GM12878 (cell line): ENCODE results near the gene IFNL2. TPM values are rescaled to one million over a fixed set of nuclear protein-coding genes. Genes with fewer than 3 reads are reported as not detected.

Experiments used
- ATAC-seq: fragments of 200-7000 bp; cut with Tn5 transposase; 3 replicates; pipeline ENCODE4 v1.9.1; 2020; ENCODE audit warnings: mild to moderate bottlenecking, moderate library complexity
- BruUV-seq: library from RNA; stranded (reverse); fragments of 400-500 nt; replicated peaks from 2 replicates; lab custom pipeline; 2021; lab: Mats Ljungman, UMichigan
- CTCF ChIA-PET: fragments of 300-600 bp; sonication (Branson Sonifier 250); formaldehyde crosslinking; extraction: SDS; loops from one replicate; lab custom pipeline; 2021; ENCODE audit warnings: inconsistent platforms; lab: Yijun Ruan, JAX
- POLR2A ChIA-PET: fragments of 350-600 bp; formaldehyde crosslinking; extraction: SDS; loops from one replicate; lab custom pipeline; 2021; ENCODE audit warnings: inconsistent platforms; lab: Charles Lee
- RAD21 ChIA-PET: fragments of 300-600 bp; sonication (Branson Sonifier 250); formaldehyde crosslinking; loops from one replicate; lab custom pipeline; 2023; ENCODE audit warnings: antibody characterized with exemption; ENCODE audit not compliant: unreplicated experiment; lab: Charles Lee
- SMC1A ChIA-PET: fragments of 300-600 bp; sonication (Branson Sonifier 250); formaldehyde crosslinking; loops from one replicate; lab custom pipeline; 2023; ENCODE audit not compliant: unreplicated experiment, uncharacterized antibody; lab: Charles Lee
- DNase-seq: peaks from one replicate; pipeline ENCODE4 v3.0.0-alpha.2; 2011; ENCODE audit warnings: low read depth, low spot score
- FAIRE-seq: peaks from 3 replicates; lab custom pipeline; 2011; peaks lifted over from hg19 to GRCh38; lab: Jason Lieb, UNC
- H2AFZ ChIP-seq: 2 replicates; pipeline ENCODE4 v1.6.0; 2011; ENCODE audit warnings: low read depth, low read length, control low read depth; ENCODE audit not compliant: control insufficient read depth
- H3K27ac ChIP-seq: 2 replicates; pipeline ENCODE4 v1.5.1; 2011; ENCODE audit warnings: control low read depth; ENCODE audit not compliant: control insufficient read depth, insufficient read depth
- H3K27me3 ChIP-seq, 2 experiments: replicated peaks in 1 of 2; 2 replicates each; pipeline versions ENCODE4 v1.6.0 to v1.6.1; 2011; ENCODE audit warnings: low read length in 1 of 2; ENCODE audit not compliant: control insufficient read depth in 2 of 2, insufficient read depth in 2 of 2
- H3K36me3 ChIP-seq, 2 experiments: 2 replicates each; pipeline ENCODE4 v1.5.1; 2011; ENCODE audit warnings: low read length in 1 of 2; ENCODE audit not compliant: control insufficient read depth in 2 of 2, insufficient read depth in 2 of 2
- H3K4me1 ChIP-seq: 2 replicates; pipeline ENCODE4 v1.6.1; 2011; ENCODE audit warnings: mild to moderate bottlenecking, low read length, moderate library complexity, mixed read lengths; ENCODE audit not compliant: control insufficient read depth, insufficient read depth
- H3K4me2 ChIP-seq: 2 replicates; pipeline ENCODE4 v1.6.0; 2011; ENCODE audit warnings: control low read depth; ENCODE audit not compliant: control insufficient read depth, insufficient read depth
- H3K4me3 ChIP-seq: fragments of 200-600 bp; sonication (generic); 2 replicates; pipeline ENCODE4 v1.5.1; 2016
- H3K79me2 ChIP-seq: 2 replicates; pipeline ENCODE4 v1.6.0; 2011; ENCODE audit warnings: low read length; ENCODE audit not compliant: control insufficient read depth, insufficient read depth
- H3K9ac ChIP-seq: 2 replicates; pipeline ENCODE4 v1.8.0; 2011; ENCODE audit warnings: low read length, control low read depth, mixed read lengths; ENCODE audit not compliant: control insufficient read depth, insufficient read depth
- H3K9me3 ChIP-seq: replicated peaks from 3 replicates; pipeline ENCODE4 v1.5.1; 2011; ENCODE audit warnings: mild to moderate bottlenecking, low read length; ENCODE audit not compliant: control insufficient read depth, insufficient read depth
- H4K20me1 ChIP-seq: 2 replicates; pipeline ENCODE4 v1.6.0; 2011; ENCODE audit not compliant: control insufficient read depth, insufficient read depth
- ASH2L ChIP-seq: fragments of 300-600, 200-600 bp; sonication (generic); IDR thresholded peaks from 2 replicates; pipeline ENCODE4 v1.6.1; 2017; ENCODE audit warnings: low read depth, mild to moderate bottlenecking, borderline replicate concordance
- EGR1 ChIP-seq, 2 experiments: IDR thresholded peaks; 1 replicate in 1 of 2; 2 replicates in 1 of 2; pipeline ENCODE4 v1.6.1; 2011 to 2012; ENCODE audit warnings: low read depth in 2 of 2, low read length in 2 of 2, borderline replicate concordance in 1 of 2, mild to moderate bottlenecking in 1 of 2, moderate library complexity in 1 of 2
- EZH2 ChIP-seq: IDR thresholded peaks from 2 replicates; pipeline ENCODE4 v1.6.1; 2012; ENCODE audit warnings: low read depth, mild to moderate bottlenecking, control low read depth, inconsistent platforms, low read length, borderline replicate concordance; ENCODE audit not compliant: control insufficient read depth
- MAX ChIP-seq: IDR thresholded peaks from 2 replicates; pipeline ENCODE4 v1.6.1; 2012; ENCODE audit warnings: low read depth, low read length, improper control_type of control experiment
- MTA2 ChIP-seq: fragments of 450-650 bp; IDR thresholded peaks from 2 replicates; pipeline ENCODE4 v1.6.1; 2016; ENCODE audit warnings: low read depth, mild to moderate bottlenecking, moderate library complexity
- REST ChIP-seq: IDR thresholded peaks from 2 replicates; pipeline ENCODE4 v1.6.1; 2012; ENCODE audit warnings: mild to moderate bottlenecking, low read depth, low read length
- SMAD1 ChIP-seq: fragments of 450-650 bp; IDR thresholded peaks from 2 replicates; pipeline ENCODE4 v1.6.1; 2018; ENCODE audit warnings: mild to moderate bottlenecking, low read depth; ENCODE audit not compliant: partially characterized antibody
- SREBF1 ChIP-seq: IDR thresholded peaks from 2 replicates; pipeline ENCODE4 v1.6.1; 2012; ENCODE audit warnings: mild to moderate bottlenecking, low read length
- ZBTB40 ChIP-seq: fragments of 450-650 bp; IDR thresholded peaks from 2 replicates; pipeline ENCODE4 v1.6.1; 2016; ENCODE audit warnings: mild to moderate bottlenecking, moderate library complexity, borderline replicate concordance
- WGBS: methylation state at CpG from one replicate; pipeline ENCODE4 v1.1.6; 2016; ENCODE audit warnings: low lambda C conversion rate; ENCODE audit not compliant: insufficient replicate concordance, insufficient coverage; ENCODE audit errors: missing lambda C conversion rate; 5-methylcytosine and 5-hydroxymethylcytosine counted together
- in situ Hi-C: fragments of 300-500 bp; cut with MboI; formaldehyde crosslinking; loops from 9 replicates; pipeline ENCODE4 v1.14.3; 2018; ENCODE audit warnings: mixed read lengths
- intact Hi-C: fragments of 100-400 bp; cut with micrococcal nuclease; formaldehyde crosslinking; loops from one replicate; pipeline ENCODE4 v1.14.2; 2022; ENCODE audit not compliant: unreplicated experiment
- polyA plus RNA-seq, 11 experiments: library from polyadenylated mRNA; depleted of rRNA in 4 of 11; unstranded in 6 of 11; stranded (reverse) in 5 of 11; fragments of >200 nt; fragmentation: Nextera tagmentation in 4 of 11; fragmentation: Illumina TruSeq in 1 of 11; extraction: Ambion mirVana in 4 of 11; extraction: Trizol in 1 of 11; gene quantifications; 1 replicate in 1 of 11; 2 replicates in 10 of 11; pipeline versions ENCODE4 v1.2.1 to v1.2.3, GENCODE V29; 2011 to 2016; ENCODE audit warnings: inconsistent platforms in 2 of 11, missing spikeins in 2 of 11, low read depth in 1 of 11
- total RNA-seq, 4 experiments: library from RNA; depleted of rRNA in 3 of 4; stranded (reverse); fragments of >200 nt in 3 of 4; fragmentation: Illumina TruSeq in 1 of 4; extraction: Trizol in 1 of 4; gene quantifications; 2 replicates each; pipeline versions ENCODE4 v1.2.1 to v1.2.3, GENCODE V29; 2013 to 2021

The IFNL2 gene
- total and polyA plus RNA-seq, 10 of the 15 experiments (the other 5 are each of a cell fraction or from before 2014, with no cell fraction given): 0.24 TPM; not detected in 9

- TF ChIP-seq EGR1 (IDR thresholded peaks at IDR 0.05; ENCODE audit: borderline replicate concordance in 1 of 2, low read depth in 2 of 2, low read length in 2 of 2) (no peak), SMAD1 (no peak), SREBF1 (no peak), MAX (no peak)
These were observed 9.4 kb downstream of the IFNL2 start (continued) for GRCh38 chr19:39277598-39277997.

DNA sequence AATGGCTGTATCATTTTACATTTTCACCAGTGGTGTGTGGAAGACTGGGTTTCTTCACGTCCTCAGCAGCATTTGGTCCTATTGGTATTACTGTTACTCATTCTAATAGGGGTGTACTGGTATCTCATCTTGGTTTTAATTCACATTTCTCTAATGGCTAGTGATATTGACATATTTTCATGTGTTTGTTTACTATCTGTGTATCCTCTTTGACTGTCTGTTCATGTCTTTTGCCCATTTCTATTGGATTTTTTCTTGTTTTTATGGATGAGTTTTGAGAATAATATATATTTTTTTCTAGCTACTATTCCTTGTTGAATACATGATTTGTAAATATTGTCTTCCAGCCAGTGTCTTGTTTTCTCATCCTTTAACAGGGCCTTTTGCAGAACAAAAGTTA lies 13.8 kb downstream of the IFNL2 start:
- intact Hi-C loops (no loop called here), in situ Hi-C loops (no loop called here)
- no peak for DNase-seq
- ChIA-PET POLR2A (no interaction called here), SMC1A (interaction anchor here (1.1 kb wide), 1 partner anchor 13 kb away, joined by 3 read pairs; no protein-coding TSS in a partner anchor), CTCF (interaction anchor here (0.6 to 1.7 kb wide), 2 partner anchors 11 to 440 kb away, joined by 3 read pairs; no protein-coding TSS in a partner anchor), RAD21 (no interaction called here)
- Histone ChIP-seq H3K4me2 (no peak overlapping the region), H3K9me3 (no peaks in the 10 kb centered on the region; the same call in 1 of the 3 replicates), H2AFZ (no peak overlapping the region), H3K36me3 (no peaks in the 10 kb centered on the region), H3K9ac (no peak overlapping the region), H4K20me1 (no peaks in the 10 kb centered on the region), H3K27me3 (peaks cover 0 to 1% of the 10 kb centered on the region in 2 experiments; a peak in 2 of 4 replicates), H3K27ac (no peak overlapping the region), H3K4me3 (no peak overlapping the region), H3K4me1 (no peaks in the 10 kb centered on the region), H3K79me2 (no peaks in the 10 kb centered on the region)
- WGBS: 5% methylated on average over 1 of the region's 1 CpG
- FAIRE-seq: no peak
- TF ChIP-seq MTA2 (no peak), ZBTB40 (no peak), SREBF1 (no peak), REST (no peak), EZH2 (no peak), ASH2L (no peak)
- no peak for ATAC-seq
- no TSS peak for BruUV-seq
